ENCODE measurements around the gene TEX11. TPM values are rescaled to one million over a fixed set of nuclear protein-coding genes. Genes with fewer than 3 reads are reported as not detected.

TEX11 gene
- total RNA-seq, result not detected in 2 replicates

DNA sequence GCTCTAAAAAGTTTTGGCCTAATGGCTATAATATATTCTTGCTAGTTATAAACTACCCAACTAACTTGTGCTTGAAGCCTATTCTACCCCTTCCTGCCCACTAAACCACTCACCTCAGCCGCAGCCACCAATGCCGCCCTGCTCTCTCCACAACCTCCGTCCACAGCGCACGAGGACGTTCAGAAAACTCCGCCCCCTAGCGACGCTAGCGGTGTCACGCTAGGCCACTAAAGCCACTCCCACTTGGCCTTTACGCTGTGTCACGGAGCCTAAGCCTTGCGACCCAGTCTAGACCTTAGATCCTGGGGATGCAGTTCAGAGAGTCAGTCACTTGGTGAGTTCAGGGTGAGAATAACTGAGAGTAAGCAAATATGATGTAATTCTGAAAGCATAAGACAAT is at the start of gene TEX11:
TEX11 (minus strand) TSS at position 171 of the 400 bp plus-strand sequence. CDS start 922 bp downstream, outside the sequence.

Other genes with a start within 250 kb of the TEX11 start
- not detected in 2 replicates for gene SLC7A3, start 22.4 kb upstream of the TEX11 start, total RNA-seq
- gene SNX12, start 159.6 kb upstream of the TEX11 start, total RNA-seq, result 68.5 and 80.8 TPM in 2 replicates
- 4.5 and 5.3 TPM in 2 replicates for gene FOXO4, start 187.1 kb upstream of the TEX11 start, total RNA-seq
- not detected in 2 replicates for gene CXorf65, start 198.0 kb upstream of the TEX11 start, total RNA-seq
- gene IL2RG, start 202.9 kb upstream of the TEX11 start, total RNA-seq, result not detected in 2 replicates
- 38.7 and 43.4 TPM in 2 replicates for gene MED12, start 209.9 kb upstream of the TEX11 start, total RNA-seq
- gene NLGN3, start 236.1 kb upstream of the TEX11 start, total RNA-seq, result 0.09 TPM in 2 replicates